Measurements from ENCODE around the gene POLN.

The POLN gene

DNA sequence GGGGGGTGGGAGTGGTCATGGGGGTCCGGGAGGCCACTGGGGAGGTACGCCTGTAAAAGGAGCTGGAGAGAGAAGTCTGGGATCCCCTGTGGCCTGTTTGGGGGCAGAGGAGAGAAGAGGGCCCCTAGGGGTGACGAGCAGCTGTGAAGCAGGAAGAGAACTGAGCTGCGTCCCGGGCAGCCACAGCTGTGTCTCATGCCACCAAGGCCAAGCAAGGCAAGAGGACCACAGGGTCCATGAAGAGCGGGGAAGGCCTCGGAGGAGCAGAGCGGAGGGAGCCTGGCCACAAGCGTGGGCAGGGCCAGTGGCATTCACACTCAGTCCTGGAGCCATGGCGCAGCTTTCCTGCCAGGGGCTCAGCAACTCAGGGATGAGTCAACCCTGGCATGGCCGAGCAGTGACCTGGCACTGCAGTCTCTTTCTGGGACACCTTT is 196.4 kb downstream of the POLN start:
- TF ChIP-seq, protein P1, sequence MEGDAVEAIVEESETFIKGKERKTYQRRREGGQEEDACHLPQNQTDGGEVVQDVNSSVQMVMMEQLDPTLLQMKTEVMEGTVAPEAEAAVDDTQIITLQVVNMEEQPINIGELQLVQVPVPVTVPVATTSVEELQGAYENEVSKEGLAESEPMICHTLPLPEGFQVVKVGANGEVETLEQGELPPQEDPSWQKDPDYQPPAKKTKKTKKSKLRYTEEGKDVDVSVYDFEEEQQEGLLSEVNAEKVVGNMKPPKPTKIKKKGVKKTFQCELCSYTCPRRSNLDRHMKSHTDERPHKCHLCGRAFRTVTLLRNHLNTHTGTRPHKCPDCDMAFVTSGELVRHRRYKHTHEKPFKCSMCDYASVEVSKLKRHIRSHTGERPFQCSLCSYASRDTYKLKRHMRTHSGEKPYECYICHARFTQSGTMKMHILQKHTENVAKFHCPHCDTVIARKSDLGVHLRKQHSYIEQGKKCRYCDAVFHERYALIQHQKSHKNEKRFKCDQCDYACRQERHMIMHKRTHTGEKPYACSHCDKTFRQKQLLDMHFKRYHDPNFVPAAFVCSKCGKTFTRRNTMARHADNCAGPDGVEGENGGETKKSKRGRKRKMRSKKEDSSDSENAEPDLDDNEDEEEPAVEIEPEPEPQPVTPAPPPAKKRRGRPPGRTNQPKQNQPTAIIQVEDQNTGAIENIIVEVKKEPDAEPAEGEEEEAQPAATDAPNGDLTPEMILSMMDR (conservative IDR thresholded peaks at IDR 0.05) = no peak
- H3K27ac ChIP-seq = no peak overlapping the region

DNA sequence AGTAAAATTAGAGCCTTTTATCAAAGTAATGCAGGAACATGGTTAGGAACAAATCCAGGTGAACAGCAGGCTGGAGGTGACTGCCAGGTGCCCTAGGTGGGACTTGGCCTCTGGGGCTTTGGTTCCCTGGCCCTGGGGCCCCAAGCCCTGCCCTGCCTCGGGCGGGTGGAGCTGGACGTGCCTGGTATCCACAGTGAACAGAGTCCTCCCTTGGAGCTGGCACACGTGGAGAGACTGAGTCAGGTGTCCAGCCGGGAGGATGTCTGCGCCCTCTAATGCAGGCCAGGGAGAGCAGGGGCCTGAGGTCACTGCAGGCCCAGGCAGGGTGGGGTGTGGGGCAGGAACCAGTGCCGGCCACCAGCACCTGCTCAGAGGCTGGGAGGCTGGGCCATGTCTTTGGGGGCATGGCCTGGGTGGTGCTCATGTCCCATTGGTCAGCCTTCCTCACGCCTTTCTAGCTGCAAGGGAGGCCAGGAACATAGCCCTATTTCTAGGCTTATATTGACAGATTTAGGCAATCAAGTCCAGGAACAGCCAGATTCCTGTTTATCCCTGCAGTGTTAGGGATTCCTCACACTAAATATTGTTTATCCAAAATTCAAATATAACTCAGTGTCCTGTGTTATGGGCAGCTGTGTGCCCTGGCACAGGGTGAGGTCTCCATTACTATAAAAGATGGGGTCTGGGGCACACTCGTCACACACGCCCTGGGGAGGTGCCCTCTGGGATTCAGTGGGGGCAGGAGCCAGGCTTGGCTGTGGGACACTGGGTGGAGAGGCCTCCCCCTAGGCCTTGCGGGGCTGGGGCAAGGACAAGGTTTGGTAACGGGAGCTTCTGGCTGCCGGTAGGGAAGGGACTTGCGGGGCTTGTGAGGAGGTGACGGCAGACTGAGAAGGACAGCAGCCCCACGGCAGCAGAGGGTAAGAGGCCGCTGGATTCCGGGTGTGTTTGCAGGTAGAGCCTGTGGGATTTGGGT is 197.1 kb downstream of the POLN start:
- TF ChIP-seq, protein P1 (conservative IDR thresholded peaks at IDR 0.05) = no peak
- H3K27ac ChIP-seq = no peak overlapping the region

DNA sequence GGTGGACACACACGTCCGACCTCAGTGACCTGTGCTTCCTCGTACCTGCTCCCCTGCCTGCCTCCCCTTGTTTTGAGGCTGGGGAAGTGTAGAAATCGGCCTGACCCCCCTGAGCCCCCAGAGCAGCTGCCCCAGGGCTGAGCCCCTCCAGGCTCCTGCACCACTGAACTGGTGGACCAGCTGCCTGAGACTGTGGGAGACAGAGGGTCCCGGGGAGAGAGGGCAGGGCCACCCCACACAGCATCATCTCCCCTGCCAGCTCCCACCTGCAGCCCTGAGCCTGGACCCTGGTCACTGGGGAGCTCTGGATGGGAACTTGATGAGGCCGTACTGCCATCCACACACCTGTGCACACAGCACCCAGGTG is 197.8 kb downstream of the POLN start:
- no peak overlapping the region for H3K27ac ChIP-seq
- TF ChIP-seq, protein P1 (conservative IDR thresholded peaks at IDR 0.05) = no peak

DNA sequence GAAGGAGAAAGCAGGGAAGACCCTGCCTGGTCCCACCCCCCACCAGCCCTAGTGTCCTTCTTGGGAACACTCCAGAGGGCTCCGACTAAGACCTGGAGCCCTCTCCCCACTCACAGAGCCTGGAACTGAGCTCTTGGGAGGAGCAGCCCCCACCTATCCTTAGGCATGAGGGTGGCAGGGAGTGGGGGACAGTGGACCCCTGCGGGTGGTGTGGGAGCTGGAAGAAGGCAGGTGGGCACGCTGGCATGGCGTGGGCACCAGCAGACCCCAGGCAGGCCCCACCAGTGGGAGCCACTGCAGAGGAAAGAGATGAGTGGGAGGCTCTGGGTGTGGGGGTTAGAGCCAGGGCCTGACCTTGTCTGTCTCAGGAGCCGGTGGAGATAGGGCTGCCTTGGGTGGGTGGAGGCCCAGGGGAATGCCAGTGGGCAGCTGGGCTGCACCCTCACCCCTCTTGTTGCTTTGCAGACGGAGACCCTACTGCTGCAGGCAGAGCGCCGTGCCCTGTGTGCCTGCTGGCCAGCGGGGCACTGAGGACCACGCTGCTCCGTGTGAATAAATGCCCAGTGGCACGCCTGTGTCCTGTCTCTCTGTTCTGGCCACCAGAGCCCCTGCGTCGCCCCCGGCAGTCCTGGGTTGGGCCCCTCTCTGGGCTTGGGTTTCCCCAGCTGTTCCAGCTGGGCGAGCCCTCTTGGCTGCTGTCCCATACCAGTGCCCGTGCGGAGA is 198.4 kb downstream of the POLN start:
- no peak overlapping the region for H3K27ac ChIP-seq
- TF ChIP-seq, protein P1 (conservative IDR thresholded peaks at IDR 0.05) = no peak

DNA sequence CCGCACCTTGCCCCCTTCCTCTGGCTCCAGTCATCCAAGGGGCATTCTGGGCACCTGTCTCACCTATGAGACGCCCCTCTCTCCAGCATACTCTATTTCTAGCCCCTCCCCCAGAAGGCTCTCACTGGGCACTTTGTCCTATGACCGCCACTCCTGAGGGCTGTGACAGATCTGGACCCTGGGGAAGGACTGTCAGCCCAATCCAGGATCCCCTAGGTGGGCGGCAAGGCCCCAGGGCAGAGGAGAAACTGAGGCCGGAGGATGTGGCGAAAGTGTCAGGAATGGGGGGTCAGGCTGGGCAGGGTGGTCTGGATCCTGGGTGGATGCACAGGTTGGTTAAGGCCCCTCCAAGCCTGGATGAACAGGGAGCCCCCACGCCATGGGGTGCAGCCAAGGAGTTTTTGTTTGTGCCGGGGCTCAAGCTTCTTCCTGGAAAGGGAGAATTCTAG is 198.9 kb downstream of the POLN start:
- H3K27ac ChIP-seq = no peak overlapping the region; the same call in 1 of the 2 replicates
- TF ChIP-seq, protein P1 (conservative IDR thresholded peaks at IDR 0.05) = no peak

DNA sequence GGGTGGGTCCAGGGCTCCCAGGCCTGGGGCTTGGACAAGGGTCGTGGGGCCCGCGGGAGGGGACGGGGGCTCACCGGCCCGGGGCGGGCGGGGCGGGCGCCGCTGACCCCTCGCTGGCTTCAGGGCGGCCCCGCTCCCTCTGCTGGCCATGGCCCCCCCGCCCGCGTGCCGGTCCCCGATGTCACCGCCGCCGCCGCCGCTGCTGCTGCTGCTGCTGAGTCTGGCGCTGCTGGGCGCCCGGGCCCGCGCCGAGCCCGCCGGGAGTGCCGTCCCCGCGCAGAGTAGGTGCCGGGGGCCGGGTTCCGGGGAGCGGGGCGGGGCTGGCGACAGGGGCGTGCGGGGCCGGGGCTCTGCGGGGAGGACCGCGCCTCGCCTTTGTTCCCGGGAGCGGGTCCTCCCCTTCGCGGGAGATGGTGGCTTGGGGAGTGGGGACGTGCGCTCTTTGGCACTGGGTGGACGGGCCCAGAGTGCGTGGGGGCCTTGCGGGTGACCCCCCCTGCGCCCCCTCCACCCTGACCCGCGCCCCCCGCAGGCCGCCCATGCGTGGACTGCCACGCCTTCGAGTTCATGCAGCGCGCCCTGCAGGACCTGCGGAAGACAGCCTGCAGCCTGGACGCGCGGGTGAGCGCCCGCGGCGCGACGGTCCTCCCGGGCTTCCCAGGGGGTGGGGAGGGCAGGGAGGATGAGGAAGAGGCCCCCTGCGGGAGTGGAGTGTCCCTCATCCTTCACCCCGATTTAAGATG is 199.5 kb downstream of the POLN start:
- peak overlapping the region; percentile 43; the same call in 1 of the 2 replicates for H3K27ac ChIP-seq

More for the DNA sequence above, 199.5 kb downstream of the POLN start:
- TF ChIP-seq, protein P1 (conservative IDR thresholded peaks at IDR 0.05) = peak; percentile 27; the same call in 1 of the 2 replicates
